ENCODE measurements around the gene FAM170B.

- TF ChIP-seq EZH2phosphoT487 (IDR thresholded peaks at IDR 0.05; ENCODE audit: low read depth) = no peak
- TF ChIP-seq, protein P1, sequence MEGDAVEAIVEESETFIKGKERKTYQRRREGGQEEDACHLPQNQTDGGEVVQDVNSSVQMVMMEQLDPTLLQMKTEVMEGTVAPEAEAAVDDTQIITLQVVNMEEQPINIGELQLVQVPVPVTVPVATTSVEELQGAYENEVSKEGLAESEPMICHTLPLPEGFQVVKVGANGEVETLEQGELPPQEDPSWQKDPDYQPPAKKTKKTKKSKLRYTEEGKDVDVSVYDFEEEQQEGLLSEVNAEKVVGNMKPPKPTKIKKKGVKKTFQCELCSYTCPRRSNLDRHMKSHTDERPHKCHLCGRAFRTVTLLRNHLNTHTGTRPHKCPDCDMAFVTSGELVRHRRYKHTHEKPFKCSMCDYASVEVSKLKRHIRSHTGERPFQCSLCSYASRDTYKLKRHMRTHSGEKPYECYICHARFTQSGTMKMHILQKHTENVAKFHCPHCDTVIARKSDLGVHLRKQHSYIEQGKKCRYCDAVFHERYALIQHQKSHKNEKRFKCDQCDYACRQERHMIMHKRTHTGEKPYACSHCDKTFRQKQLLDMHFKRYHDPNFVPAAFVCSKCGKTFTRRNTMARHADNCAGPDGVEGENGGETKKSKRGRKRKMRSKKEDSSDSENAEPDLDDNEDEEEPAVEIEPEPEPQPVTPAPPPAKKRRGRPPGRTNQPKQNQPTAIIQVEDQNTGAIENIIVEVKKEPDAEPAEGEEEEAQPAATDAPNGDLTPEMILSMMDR (IDR thresholded peaks at IDR 0.05; ENCODE audit: low read depth, low read length) = no peak
These were observed 51.1 kb downstream of the FAM170B start for GRCh38 chr10:49082766-49083165.
